Osteoblast (primary cell): ENCODE data around the gene ATXN10. TPM values are rescaled to one million over a fixed set of nuclear protein-coding genes. Genes with fewer than 3 reads are reported as not detected.

Source experiments
- DNase-seq: peaks from one replicate; pipeline ENCODE4 v3.0.0; 2011; ENCODE audit warnings: low spot score, mixed read lengths; ENCODE audit not compliant: insufficient read length; ENCODE audit errors: missing footprints
- H2AFZ ChIP-seq: 2 replicates; pipeline ENCODE4 v1.6.0; 2011; ENCODE audit warnings: mild to moderate bottlenecking, low read length
- H3K27ac ChIP-seq: 2 replicates; pipeline ENCODE4 v1.5.1; 2011; ENCODE audit warnings: mild to moderate bottlenecking, low read depth, low read length, moderate library complexity
- H3K27me3 ChIP-seq: 2 replicates; pipeline ENCODE4 v1.6.0; 2012; ENCODE audit warnings: mild to moderate bottlenecking, control low read depth, inconsistent platforms, low read length, moderate library complexity; ENCODE audit not compliant: insufficient read depth
- H3K36me3 ChIP-seq: 2 replicates; pipeline ENCODE4 v1.5.1; 2011; ENCODE audit warnings: mild to moderate bottlenecking, low read length, control low read depth, moderate library complexity; ENCODE audit not compliant: insufficient read depth
- H3K4me1 ChIP-seq: 2 replicates; pipeline ENCODE4 v1.5.1; 2011; ENCODE audit warnings: mild to moderate bottlenecking, low read length, control low read depth, moderate library complexity; ENCODE audit not compliant: insufficient read depth
- H3K4me2 ChIP-seq: 2 replicates; pipeline ENCODE4 v1.6.0; 2011; ENCODE audit warnings: mild to moderate bottlenecking, low read length; ENCODE audit not compliant: insufficient read depth
- H3K4me3 ChIP-seq: fragments of 200-600 bp; sonication (generic); 3 replicates; pipeline ENCODE4 v1.5.1; 2012; ENCODE audit warnings: mild to moderate bottlenecking, low read length, inconsistent platforms; ENCODE audit not compliant: insufficient read depth
- H3K79me2 ChIP-seq: 2 replicates; pipeline ENCODE4 v1.6.0; 2012; ENCODE audit warnings: mild to moderate bottlenecking, low read length, control low read depth, inconsistent platforms; ENCODE audit not compliant: insufficient read depth
- H3K9me3 ChIP-seq: 2 replicates; pipeline ENCODE4 v1.5.1; 2011; ENCODE audit warnings: low read depth, low read length, control low read depth
- H4K20me1 ChIP-seq: 2 replicates; pipeline ENCODE4 v1.6.0; 2012; ENCODE audit warnings: mild to moderate bottlenecking, low read length, control low read depth; ENCODE audit not compliant: insufficient read depth
- CTCF ChIP-seq: IDR thresholded peaks from 2 replicates; pipeline ENCODE4 v1.5.1; 2011; ENCODE audit warnings: mild to moderate bottlenecking, low read depth, low read length, moderate library complexity; ENCODE audit errors: extremely low read depth
- total RNA-seq: library from RNA; depleted of rRNA; stranded (reverse); fragments of >200 nt; gene quantifications from 2 replicates; pipeline ENCODE4 v1.2.3, GENCODE V29; 2012

Gene ATXN10
- total RNA-seq, 1 donor = 138 TPM

GRCh38 chr22:45648301-45649117, 23.1 kb upstream of the ATXN10 start:
- peaks cover 5% of the 10 kb centered on the region for H3K4me1 ChIP-seq
- H2AFZ ChIP-seq = no peak overlapping the region
- no peak overlapping the region for H3K4me2 ChIP-seq
- H3K27me3 ChIP-seq = peaks cover 5% of the 10 kb centered on the region
- TF ChIP-seq CTCF = no peak
- no peaks in the 10 kb centered on the region for H4K20me1 ChIP-seq
- no peaks in the 10 kb centered on the region for H3K79me2 ChIP-seq
- no peak overlapping the region for H3K4me3 ChIP-seq
- no peak overlapping the region for H3K27ac ChIP-seq
- no peaks in the 10 kb centered on the region for H3K9me3 ChIP-seq
- DNase-seq = no peak
- H3K36me3 ChIP-seq = no peaks in the 10 kb centered on the region

- H3K4me3 ChIP-seq = no peak overlapping the region
- no peak overlapping the region for H3K27ac ChIP-seq
- no peaks in the 10 kb centered on the region for H3K36me3 ChIP-seq
- no peak for TF ChIP-seq CTCF
- no peaks in the 10 kb centered on the region for H4K20me1 ChIP-seq
- no peak overlapping the region for H2AFZ ChIP-seq
- peaks cover 4% of the 10 kb centered on the region for H3K27me3 ChIP-seq
- H3K4me2 ChIP-seq = no peak overlapping the region
- H3K79me2 ChIP-seq = no peaks in the 10 kb centered on the region
- peaks cover 5% of the 10 kb centered on the region for H3K4me1 ChIP-seq
- no peaks in the 10 kb centered on the region for H3K9me3 ChIP-seq
- DNase-seq = no peak
These were observed 21.8 kb upstream of the ATXN10 start for GRCh38 chr22:45649809-45650208.

DNA sequence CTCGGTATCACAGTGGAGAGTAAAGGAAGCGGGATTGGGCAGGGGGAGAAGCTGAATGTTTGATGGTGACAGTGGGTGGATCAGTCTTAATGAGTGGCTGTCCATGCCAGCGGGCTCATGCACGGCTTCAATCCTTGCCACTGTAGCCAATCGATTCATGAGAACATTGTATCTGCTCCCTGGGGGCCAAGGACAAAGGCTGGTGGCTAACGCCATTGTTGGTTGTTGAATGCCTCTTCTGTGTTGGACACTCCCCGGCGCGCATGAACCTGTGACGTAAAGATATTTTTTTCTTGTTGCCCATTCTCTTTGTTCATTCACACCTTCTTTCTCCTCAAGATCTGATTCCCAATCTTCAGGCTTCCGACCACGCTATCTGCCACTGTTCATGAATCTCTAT, 20.9 kb upstream of the ATXN10 start:
- Histone ChIP-seq H2AFZ (no peak overlapping the region), H3K9me3 (no peaks in the 10 kb centered on the region), H3K27me3 (no peaks in the 10 kb centered on the region), H3K4me1 (no peaks in the 10 kb centered on the region), H3K4me3 (no peak overlapping the region), H4K20me1 (no peaks in the 10 kb centered on the region), H3K4me2 (no peak overlapping the region), H3K79me2 (no peaks in the 10 kb centered on the region), H3K36me3 (no peaks in the 10 kb centered on the region), H3K27ac (no peak overlapping the region)
- no peak for DNase-seq
- no peak for TF ChIP-seq CTCF

GRCh38 chr22:45651931-45652528, 19.6 kb upstream of the ATXN10 start:
- Histone ChIP-seq H3K4me1 (no peaks in the 10 kb centered on the region), H2AFZ (no peak overlapping the region), H3K9me3 (no peaks in the 10 kb centered on the region), H3K36me3 (no peaks in the 10 kb centered on the region), H3K27me3 (no peaks in the 10 kb centered on the region), H3K4me2 (no peak overlapping the region), H4K20me1 (no peaks in the 10 kb centered on the region), H3K79me2 (no peaks in the 10 kb centered on the region), H3K27ac (no peak overlapping the region), H3K4me3 (no peak overlapping the region)
- DNase-seq = no peak
- TF ChIP-seq CTCF = no peak
